ENCODE measurements around the gene CXXC5.

DNA sequence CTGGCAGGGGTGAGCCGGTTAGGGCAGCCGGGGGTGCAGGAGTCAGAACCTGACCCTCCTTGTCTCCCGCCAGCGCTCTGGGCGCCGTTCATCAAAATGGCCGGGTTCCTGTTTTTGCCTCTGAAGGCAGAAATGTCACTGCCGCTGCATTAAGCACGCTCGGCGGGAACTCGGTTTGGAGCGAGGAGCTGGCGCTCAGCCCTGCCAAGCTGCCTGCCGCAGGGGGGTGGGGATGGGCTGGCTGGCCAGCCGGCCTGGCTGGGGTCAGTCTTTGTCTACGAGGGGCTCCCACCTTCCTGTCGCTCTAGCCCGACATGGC, 63.7 kb downstream of the CXXC5 start:
- TF ChIP-seq EP300 (IDR thresholded peaks at IDR 0.05) (no peak), POLR2A (IDR thresholded peaks at IDR 0.05) (no peak)
